Epidermal melanocyte (primary cell): ENCODE results near the gene C11orf54.
"Not testable (repeated sequence)": the region's sequence is repeated elsewhere in the genome, so short reads cannot be mapped to it uniquely, and the experiment has no call there.

ENCODE experiments used
- DNase-seq: peaks from one replicate; pipeline ENCODE4 v3.0.0; 2011; ENCODE audit warnings: low spot score; ENCODE audit not compliant: insufficient read length

C11orf54 gene

DNA sequence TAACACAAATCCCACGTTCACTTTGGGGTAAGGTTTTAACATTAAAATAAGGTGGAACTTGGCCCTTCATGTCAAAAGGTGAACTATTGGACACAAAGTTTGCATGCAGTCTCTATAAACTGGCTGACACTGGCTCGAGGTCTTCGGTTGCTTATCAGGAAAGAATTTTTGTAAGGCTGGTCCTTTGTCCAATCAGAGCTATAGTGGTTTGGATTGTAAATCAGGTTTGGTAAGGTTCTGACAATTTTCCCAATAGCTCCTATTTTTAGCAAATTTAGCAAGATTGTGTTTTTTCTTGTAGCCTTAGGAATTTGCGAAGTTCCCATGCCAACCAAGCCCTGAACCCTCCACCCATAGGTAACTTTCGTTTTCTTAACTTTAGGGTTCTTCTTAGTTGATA is 25.0 kb downstream of the C11orf54 start:
- DNase-seq = no peak

DNA sequence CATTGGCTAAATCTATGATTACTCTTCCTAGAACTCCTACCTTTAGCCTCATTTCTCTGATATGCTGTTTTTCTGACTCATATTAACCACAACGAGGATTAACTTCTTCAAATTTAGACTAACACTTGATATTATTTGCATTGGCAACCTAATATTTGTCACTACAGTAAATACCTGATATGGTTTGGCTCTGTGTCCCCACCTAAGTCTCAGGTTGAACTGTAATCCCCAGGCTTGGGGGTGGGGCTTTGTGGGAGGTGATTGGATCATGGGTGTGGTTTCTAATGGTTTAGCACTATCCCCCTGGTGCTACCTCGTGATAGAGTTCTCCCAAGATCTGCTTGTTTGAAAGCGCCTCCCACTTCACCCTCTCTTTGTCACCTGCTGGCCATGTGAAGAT is 25.5 kb downstream of the C11orf54 start:
- DNase-seq = no peak

DNA sequence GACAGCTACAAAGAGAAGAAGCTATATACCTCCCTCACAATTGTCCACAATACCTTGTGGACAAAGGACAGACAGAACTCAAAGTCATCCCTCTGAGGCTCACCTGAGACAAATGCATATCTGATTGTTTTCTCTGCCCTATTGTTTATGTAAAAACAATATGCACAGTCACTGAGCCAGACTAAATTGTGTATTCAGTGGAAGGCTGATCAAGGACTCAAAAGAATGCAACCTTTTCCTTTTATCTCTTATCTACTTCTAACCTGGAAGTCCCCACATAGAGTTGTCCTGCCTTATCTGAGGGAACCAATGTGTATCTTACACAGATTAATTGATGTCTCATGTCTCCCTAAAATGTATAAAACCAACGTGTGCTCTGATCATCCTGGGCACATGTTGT is 28.7 kb downstream of the C11orf54 start:
- no peak for DNase-seq

DNA sequence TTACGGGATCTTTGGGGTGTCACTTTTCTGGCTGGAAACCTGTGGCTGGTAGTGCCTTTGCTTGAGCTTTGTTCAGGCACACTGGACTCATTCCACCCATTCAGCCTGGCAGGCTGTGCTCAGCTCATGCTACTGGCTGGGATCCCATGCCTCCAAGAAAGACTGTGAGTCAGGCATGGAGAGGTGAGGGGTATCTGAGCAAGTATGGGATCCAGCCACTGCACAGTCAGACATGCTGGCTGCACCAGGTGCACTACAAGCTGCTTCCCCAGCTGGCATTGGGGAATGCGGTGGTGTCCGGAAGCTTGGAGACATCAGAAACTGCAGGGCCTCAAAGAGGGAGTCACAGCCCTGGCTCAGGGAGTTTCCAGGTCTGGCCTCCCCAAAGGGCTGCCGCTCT is 30.7 kb downstream of the C11orf54 start:
- no peak for DNase-seq

DNA sequence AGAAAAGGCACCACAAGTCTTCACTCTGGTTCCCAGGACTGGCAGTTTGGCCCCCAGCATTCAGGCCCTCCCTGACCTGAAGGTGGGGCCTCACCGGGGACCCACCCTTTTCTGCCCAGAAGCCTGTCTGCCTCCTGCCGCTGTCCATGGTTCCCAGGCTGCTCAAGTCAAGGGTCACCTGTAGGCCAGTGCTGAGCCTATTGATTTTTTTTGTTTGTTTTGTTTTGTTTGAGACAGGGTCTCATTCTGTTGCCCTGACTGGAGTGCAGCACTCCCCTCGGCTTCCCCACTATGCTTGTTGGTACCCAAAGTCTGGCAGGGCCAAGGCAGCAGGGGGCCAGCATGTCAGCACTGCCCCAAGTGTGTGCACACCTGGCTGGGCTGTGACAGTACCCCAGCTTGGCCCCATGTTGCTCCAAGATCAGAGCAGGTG is 31.6 kb downstream of the C11orf54 start:
- DNase-seq = no peak

DNA sequence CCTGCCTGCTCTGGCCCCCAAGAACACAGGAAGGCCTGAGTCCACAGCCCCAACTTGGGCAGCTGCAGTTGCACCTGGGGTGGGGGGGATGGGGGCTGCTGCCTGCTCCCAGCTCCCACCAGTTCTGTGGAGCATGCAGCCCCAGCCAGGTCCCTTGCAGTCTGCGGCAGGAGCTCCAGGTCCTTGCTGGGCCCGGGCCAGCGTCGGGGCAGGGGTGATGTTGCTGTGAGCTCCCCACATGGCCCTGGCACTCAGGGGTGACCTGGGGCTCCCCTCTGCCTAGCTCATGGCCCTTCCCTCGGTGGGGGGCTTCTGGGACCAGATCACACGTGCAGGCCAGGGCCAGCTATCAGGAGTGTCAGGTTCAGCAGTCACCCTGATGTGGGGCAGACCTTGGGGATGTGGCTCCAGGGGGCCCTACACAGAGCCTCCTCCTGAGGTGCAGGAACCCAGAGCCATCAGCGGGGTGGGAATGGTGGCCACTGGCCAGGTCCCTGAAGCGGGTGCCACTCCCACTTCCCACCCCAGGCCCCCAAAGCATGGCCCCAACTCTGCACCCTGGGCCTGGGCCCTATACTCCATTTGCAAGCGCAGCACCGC is 32.2 kb downstream of the C11orf54 start:
- DNase-seq = no peak

DNA sequence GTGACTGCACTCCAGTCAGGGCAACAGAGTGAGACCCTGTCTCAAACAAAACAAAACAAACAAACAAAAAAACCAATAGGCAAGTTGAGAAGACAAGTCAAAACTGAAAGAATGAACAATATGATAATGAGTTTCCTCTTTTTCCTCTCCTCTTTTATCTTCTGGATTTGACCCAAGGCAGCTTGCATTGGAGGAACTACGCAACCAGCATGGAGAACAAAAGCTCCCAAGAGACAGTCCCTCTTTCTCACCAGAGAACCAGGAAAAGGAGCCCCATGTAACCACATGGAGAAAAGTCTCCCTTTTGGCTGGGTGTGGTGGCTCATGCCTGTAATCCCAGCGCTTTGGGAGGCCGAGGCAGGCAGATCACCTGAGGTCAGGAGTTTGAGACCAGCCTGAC is 33.1 kb downstream of the C11orf54 start:
- not testable (repeated sequence) for DNase-seq

DNA sequence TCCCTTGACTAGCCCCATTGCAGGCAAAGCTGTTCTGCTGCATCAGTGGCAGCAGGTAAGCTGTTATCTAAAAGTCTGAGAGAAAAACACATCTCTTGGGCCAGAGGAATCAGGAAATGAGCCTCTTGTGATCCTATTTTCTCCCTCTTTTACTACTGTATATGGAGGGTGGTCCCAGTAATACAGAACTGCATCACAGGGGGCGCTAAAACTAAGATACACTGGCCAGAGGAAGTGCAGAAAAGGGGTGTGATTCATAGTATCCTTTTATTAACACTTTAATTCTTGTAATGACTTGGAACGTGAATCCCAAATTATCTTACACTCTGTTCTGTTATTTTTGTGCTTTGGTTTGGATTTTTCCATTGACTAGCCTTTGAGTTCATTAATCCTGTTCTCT is 33.8 kb downstream of the C11orf54 start:
- DNase-seq = no peak

DNA sequence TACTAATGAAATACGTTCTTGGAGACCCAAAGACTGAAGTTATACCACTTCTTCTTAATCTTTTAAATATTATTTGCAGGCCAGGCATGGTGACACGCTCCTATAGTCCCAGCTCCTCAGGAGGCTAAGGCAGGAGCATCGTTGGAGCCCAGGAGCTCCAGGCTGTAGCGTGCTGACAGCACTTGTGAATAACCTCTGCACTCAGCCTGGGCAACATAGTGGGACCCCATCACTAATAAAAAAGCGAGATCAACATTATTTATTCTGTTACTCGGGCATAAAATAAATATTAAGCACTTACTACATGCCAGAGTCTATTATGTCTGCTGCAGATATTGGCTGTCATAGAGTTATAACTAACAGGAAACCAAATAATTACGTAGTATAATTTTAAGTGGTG is 41.9 kb downstream of the C11orf54 start:
- DNase-seq = no peak

DNA sequence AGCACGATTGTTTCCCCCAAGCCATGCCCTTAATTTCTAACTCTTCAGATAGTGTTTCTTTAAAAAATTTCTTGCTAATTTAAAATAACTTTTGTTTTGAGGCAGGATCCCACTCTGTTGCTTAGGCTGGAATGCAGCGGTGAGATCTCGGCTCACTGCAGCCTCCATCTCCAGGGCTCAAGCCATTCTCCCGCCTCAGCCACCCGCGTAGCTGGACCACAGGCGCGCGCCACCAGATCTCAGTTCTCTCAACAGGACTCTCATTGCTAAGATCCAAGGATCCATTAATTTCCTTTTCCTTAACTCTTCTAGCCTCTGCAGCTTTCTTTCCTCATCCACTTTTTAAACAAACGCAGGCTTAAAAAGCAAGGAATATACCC is 42.3 kb downstream of the C11orf54 start:
- no peak for DNase-seq

DNA sequence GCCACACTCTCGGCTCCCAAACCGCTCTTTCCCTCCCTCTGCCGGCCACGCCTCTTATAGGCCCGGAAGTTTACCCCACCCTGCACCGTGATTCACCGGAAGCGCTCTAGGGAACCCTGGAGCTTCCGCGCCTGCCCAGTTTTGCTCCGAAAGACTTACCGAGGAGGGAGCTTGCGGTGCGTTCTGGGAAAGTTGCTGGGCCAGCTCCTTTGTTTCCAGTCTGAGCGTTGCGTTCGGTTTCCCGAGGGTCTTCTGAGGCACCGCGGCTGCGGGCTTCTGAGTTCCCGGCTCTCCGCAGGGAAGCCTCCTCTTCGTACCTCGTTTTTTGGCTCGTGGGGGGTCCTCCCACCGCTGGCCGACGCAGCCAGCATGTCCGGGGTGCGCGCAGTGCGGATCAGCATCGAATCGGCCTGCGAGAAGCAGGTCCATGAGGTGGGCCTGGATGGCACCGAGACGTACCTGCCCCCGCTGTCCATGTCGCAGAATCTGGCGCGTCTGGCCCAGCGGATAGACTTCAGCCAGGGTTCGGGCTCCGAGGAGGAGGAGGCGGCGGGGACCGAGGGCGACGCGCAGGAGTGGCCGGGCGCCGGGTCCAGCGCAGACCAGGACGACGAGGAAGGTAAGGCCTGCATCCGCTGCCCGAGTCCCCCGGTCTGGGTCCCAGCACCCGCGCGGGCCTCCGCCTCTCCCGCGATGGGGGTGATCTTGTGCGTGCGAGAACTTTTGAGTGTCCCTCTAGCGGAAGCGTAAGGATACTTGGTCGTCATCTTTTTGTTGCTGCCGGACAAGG is 42.9 kb downstream of the C11orf54 start, which contains the start of gene MED17:
TSS of gene MED17 (plus strand) at position 138 of the 790 bp plus-strand sequence. CDS start at position 370, 232 bp downstream.
- DNase-seq = peak; percentile 97

DNA sequence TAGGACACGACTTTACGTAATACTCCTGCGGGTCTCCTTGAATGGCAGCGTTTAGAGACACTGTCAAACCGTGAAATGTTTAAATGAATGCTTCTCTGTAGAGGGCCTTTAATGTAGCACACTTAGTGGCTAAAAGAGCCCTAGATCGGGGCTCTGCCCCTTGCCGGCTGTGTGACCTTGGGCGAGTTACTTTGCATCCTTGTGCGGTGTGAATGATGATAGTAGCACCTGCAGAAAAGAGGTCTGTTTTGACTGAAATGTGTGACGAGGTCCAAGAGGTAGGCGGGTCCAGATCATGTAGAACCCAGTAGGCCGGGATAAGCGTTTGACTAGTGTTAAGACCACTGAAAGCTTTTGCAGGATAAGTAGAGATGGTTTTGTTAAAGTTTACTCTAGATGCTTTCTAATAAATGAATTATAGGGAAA is 43.5 kb downstream of the C11orf54 start:
- DNase-seq = no peak

DNA sequence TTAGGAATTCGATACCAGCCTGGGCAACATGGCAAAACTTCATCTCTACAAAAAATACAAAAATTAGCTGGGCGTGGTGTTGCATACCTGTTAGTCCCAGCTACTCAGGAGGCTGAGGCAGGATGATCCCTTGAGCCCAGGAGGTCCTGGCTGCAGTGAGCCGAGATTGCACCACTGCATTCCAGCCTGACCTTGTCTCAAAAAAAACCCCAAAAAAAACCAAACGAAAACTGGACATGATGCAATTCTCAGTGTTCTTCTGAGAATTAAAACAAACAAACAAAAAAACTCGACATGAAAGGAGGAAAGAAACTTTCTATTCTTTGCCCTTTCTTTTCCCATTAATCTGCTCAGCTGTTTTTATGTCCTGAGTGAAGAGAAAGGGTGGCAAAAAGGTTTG is 50.0 kb downstream of the C11orf54 start:
- no peak for DNase-seq

DNA sequence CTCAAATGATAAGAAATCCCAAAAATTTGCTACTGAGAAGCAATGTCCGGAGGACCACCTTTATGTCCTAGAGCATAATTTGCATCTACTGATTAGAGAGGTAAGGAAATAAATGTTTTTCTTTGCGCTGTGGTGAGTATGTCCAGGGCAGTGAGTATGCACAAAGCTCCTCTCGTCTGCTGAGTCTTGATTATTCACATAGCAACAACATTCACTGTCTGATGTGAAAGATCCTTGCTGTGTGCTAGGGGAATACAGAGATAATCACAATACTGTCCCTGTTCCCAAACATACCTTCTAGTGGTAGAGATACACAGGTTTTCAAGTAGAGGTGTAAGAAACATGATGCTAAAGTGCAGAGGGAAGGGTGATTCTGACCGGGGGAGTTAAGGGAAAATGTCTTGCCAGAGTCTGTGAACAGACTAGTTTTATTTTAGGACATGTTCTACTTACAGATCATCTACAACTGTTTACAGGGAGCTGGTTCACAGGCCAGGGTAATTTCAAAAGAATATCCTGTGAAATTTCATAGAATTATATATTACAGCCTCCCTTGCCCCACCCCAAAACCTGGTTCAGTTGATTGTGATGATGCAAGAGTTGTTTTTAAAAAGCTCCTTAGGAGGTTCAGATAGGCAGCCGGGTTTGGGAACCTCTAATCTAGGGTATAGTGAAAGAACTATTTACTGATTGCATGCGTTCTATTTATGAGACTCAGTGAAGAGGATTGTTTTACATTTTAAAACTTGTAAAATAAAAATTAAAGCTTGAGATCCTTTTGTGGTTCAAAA is 55.2 kb downstream of the C11orf54 start:
- no peak for DNase-seq

DNA sequence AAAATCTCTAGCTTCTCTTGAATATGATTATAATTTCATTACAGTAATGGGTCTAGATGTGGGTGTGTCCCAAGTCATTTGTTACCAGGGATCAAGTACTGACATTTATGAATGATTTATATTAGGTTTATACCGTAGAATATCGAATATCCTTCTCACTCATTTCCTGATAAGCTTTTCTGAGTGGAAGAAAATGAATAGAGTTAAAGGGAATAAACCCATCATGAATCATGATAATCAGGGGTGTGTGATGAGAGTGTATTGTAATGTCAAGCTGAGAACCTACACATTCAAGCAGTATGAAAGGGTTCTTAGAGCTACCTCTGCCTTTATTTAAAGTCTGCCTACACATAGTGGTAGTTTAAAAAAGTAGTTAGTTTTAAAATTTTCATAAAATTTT is 59.9 kb downstream of the C11orf54 start:
- no peak for DNase-seq

DNA sequence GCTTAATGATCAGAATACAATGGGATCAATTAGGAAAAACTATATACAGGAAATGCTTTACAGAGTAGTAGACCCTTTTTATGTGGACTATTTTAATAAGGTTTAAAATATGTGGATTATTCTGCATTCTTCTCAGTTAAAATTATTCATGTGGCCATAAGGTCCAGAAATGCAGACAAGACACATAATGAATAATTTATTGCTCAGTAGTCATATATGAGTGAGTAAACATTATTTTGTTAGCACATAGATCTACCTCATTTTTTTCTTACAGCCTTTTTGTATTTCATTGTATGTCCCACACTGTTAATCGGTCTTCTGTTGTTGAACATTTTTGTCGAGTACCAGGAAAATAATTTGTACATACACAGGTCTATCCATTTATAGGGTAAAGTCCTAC is 63.4 kb downstream of the C11orf54 start:
- DNase-seq = no peak

DNA sequence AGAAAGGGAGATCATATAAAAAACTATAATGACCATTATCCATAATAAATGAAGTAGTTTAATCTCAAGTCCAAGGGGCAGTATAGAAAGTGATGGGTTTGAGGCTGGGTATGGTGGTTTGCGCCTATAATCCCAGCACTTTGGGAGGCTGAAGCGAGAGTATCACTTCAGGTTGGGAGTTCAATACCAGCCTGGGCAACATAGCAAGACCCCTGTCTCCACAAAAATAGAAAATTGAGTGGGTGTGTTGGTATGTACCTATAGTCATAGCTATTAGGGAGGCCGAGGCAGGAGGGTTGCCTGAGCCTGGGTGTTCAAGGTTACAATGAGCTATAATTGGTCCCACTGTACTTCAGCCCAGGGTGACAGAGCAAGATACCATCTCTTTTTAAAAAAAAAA is 66.5 kb downstream of the C11orf54 start:
- no peak for DNase-seq

DNA sequence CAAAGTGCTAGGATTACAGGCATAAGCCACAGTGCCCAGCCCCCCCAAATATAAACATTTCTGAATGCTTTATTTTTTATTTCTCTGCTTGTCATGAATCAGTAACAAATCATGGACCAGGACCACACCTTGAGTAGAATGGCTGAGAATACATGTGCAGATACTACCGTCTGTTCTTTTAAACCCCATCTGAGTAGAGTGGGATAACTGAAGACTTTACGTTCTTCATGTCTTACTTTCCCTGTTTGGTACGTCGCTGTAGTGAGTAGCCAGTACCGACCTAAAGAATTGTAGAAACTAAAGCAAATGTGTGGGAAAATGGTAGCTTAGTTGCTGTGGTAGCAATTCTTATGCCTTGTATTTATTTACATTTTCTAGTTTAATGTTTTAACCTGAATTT is 72.5 kb downstream of the C11orf54 start:
- no peak for DNase-seq
